Measurements from ENCODE around the gene NEGR1.

- TF ChIP-seq, protein P1, sequence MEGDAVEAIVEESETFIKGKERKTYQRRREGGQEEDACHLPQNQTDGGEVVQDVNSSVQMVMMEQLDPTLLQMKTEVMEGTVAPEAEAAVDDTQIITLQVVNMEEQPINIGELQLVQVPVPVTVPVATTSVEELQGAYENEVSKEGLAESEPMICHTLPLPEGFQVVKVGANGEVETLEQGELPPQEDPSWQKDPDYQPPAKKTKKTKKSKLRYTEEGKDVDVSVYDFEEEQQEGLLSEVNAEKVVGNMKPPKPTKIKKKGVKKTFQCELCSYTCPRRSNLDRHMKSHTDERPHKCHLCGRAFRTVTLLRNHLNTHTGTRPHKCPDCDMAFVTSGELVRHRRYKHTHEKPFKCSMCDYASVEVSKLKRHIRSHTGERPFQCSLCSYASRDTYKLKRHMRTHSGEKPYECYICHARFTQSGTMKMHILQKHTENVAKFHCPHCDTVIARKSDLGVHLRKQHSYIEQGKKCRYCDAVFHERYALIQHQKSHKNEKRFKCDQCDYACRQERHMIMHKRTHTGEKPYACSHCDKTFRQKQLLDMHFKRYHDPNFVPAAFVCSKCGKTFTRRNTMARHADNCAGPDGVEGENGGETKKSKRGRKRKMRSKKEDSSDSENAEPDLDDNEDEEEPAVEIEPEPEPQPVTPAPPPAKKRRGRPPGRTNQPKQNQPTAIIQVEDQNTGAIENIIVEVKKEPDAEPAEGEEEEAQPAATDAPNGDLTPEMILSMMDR (IDR thresholded peaks at IDR 0.05), result no peak
- no peak for TF ChIP-seq POLR2A (IDR thresholded peaks at IDR 0.05)
These were observed 287.7 kb downstream of the NEGR1 start for GRCh38 chr1:71994646-71995045.
